Measurements from ENCODE around the gene FLT3. TPM values are rescaled to one million over a fixed set of nuclear protein-coding genes. Genes with fewer than 3 reads are reported as not detected.

The FLT3 gene
- total and polyA plus RNA-seq, 2 of the 13 experiments (the other 11 are each of a cell fraction or from before 2014, with no cell fraction given) = not detected

DNA sequence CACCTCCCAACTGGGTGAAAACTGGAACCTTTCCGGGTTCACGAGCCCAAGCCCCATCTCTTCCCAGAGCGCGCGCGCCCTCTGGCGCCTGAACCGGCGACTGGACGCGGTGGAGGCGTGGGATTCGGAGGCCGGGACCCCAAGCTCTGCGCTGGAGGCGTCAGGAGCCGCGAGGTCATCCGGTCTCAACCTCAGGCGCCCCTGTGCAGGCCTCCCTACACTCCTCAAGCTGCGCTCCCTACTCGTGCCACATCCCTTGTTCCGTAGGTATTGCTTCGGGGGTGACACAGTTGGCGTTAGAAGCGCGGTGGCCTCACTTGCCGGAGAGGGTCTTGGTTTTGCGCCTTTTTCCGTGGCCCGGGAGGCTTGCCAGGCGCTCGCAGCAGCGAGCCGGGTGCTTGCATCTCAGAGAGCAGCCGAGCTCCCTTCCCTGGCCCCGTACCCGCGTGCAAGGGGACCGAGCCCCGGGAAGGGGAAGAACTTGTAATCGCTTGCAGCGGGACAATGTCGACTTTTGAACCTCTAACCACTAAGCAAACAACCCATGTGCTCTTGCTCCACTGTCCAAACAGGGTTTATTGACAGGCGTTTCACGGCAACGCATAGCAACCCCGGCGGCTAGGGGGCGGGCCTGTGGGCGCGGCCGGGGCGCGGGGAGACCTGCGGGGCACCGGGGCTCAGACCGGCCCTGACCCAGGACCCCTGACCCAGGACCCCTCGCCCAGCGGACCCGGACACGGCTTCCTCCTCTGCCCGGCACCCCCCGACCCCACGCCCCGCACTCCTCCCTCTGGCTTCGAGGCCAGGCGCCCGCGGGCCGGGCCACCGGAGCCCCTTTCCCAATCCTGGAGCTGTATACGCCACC, 139.8 kb downstream of the FLT3 start (continued):
- TF ChIP-seq, protein P1, sequence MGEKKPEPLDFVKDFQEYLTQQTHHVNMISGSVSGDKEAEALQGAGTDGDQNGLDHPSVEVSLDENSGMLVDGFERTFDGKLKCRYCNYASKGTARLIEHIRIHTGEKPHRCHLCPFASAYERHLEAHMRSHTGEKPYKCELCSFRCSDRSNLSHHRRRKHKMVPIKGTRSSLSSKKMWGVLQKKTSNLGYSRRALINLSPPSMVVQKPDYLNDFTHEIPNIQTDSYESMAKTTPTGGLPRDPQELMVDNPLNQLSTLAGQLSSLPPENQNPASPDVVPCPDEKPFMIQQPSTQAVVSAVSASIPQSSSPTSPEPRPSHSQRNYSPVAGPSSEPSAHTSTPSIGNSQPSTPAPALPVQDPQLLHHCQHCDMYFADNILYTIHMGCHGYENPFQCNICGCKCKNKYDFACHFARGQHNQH (CRISPR knock-in tag; IDR thresholded peaks at IDR 0.05) = peak; percentile 76; the same call in 1 of the 2 replicates
- TF ChIP-seq ZNF282 (IDR thresholded peaks at IDR 0.05; ENCODE audit: partially characterized antibody) (no peak), ZNF792 (CRISPR knock-in tag; IDR thresholded peaks at IDR 0.05) (peak; percentile 65; the same call in 1 of the 2 replicates), ZFP41 (CRISPR knock-in tag; IDR thresholded peaks at IDR 0.05; ENCODE audit: borderline replicate concordance) (no peak), PITX1 (CRISPR knock-in tag; IDR thresholded peaks at IDR 0.05) (peak; percentile 90), CHD4 (IDR thresholded peaks at IDR 0.05; ENCODE audit: borderline replicate concordance, low read length) (no peak), ZFP36 (IDR thresholded peaks at IDR 0.05; ENCODE audit: borderline replicate concordance, low read depth, low read length, partially characterized antibody) (peak; percentile 56), ZNF7 (CRISPR knock-in tag; IDR thresholded peaks at IDR 0.05) (peak; percentile 84), CHCHD3 (CRISPR knock-in tag; IDR thresholded peaks at IDR 0.05) (0 out of 2 replicates have a peak, but pooled peaks have one; percentile 75), FOXA1 (IDR thresholded peaks at IDR 0.05) (peak; percentile 91), FOXA1 (CRISPR knock-in tag; IDR thresholded peaks at IDR 0.05) (peak; percentile 99), NRL (CRISPR knock-in tag; IDR thresholded peaks at IDR 0.05; ENCODE audit: borderline replicate concordance) (no peak), ZNF564 (CRISPR knock-in tag; IDR thresholded peaks at IDR 0.05) (0 out of 2 replicates have a peak, but pooled peaks have one; percentile 85), ZFY (CRISPR knock-in tag; IDR thresholded peaks at IDR 0.05) (peak; percentile 66), SALL1 (CRISPR knock-in tag; IDR thresholded peaks at IDR 0.05) (peak; percentile 94), PHF20 (CRISPR knock-in tag; IDR thresholded peaks at IDR 0.05) (no peak), HNRNPK (IDR thresholded peaks at IDR 0.05; ENCODE audit: low read depth, low read length, poor library complexity, severe bottlenecking) (no peak), ATF7-NPFF (CRISPR knock-in tag; IDR thresholded peaks at IDR 0.05; ENCODE audit: low read depth) (peak; percentile 58), ZNF24 (IDR thresholded peaks at IDR 0.05) (no peak), RAD21 (CRISPR knock-in tag; IDR thresholded peaks at IDR 0.05) (peak; percentile 81)
- TF ChIP-seq, protein P2, sequence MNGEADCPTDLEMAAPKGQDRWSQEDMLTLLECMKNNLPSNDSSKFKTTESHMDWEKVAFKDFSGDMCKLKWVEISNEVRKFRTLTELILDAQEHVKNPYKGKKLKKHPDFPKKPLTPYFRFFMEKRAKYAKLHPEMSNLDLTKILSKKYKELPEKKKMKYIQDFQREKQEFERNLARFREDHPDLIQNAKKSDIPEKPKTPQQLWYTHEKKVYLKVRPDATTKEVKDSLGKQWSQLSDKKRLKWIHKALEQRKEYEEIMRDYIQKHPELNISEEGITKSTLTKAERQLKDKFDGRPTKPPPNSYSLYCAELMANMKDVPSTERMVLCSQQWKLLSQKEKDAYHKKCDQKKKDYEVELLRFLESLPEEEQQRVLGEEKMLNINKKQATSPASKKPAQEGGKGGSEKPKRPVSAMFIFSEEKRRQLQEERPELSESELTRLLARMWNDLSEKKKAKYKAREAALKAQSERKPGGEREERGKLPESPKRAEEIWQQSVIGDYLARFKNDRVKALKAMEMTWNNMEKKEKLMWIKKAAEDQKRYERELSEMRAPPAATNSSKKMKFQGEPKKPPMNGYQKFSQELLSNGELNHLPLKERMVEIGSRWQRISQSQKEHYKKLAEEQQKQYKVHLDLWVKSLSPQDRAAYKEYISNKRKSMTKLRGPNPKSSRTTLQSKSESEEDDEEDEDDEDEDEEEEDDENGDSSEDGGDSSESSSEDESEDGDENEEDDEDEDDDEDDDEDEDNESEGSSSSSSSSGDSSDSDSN (CRISPR knock-in tag; IDR thresholded peaks at IDR 0.05) = peak; percentile 98
- TF ChIP-seq, protein P3, sequence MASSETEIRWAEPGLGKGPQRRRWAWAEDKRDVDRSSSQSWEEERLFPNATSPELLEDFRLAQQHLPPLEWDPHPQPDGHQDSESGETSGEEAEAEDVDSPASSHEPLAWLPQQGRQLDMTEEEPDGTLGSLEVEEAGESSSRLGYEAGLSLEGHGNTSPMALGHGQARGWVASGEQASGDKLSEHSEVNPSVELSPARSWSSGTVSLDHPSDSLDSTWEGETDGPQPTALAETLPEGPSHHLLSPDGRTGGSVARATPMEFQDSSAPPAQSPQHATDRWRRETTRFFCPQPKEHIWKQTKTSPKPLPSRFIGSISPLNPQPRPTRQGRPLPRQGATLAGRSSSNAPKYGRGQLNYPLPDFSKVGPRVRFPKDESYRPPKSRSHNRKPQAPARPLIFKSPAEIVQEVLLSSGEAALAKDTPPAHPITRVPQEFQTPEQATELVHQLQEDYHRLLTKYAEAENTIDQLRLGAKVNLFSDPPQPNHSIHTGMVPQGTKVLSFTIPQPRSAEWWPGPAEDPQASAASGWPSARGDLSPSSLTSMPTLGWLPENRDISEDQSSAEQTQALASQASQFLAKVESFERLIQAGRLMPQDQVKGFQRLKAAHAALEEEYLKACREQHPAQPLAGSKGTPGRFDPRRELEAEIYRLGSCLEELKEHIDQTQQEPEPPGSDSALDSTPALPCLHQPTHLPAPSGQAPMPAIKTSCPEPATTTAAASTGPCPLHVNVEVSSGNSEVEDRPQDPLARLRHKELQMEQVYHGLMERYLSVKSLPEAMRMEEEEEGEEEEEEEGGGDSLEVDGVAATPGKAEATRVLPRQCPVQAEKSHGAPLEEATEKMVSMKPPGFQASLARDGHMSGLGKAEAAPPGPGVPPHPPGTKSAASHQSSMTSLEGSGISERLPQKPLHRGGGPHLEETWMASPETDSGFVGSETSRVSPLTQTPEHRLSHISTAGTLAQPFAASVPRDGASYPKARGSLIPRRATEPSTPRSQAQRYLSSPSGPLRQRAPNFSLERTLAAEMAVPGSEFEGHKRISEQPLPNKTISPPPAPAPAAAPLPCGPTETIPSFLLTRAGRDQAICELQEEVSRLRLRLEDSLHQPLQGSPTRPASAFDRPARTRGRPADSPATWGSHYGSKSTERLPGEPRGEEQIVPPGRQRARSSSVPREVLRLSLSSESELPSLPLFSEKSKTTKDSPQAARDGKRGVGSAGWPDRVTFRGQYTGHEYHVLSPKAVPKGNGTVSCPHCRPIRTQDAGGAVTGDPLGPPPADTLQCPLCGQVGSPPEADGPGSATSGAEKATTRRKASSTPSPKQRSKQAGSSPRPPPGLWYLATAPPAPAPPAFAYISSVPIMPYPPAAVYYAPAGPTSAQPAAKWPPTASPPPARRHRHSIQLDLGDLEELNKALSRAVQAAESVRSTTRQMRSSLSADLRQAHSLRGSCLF (CRISPR knock-in tag; IDR thresholded peaks at IDR 0.05; ENCODE audit: borderline replicate concordance) = no peak
